CD14-positive monocyte (primary cell): ENCODE measurements around the gene TALDO1. TPM values are rescaled to one million over a fixed set of nuclear protein-coding genes. Genes with fewer than 3 reads are reported as not detected.

Experiments used
- DNase-seq, 3 donors: peaks; one replicate each; pipeline ENCODE4 v3.0.0-alpha.2; 2011 to 2022
- H2AFZ ChIP-seq: 2 replicates; pipeline ENCODE4 v1.6.0; 2012; ENCODE audit warnings: mild to moderate bottlenecking, low read depth, low read length, inconsistent platforms; ENCODE audit not compliant: insufficient read depth, poor library complexity, severe bottlenecking
- H3K27ac ChIP-seq, 2 donors: 1 replicate in 1 of 2; 2 replicates in 1 of 2; pipeline ENCODE4 v1.5.1; 2012 to 2013; ENCODE audit warnings: low read length in 2 of 2, control low read depth in 1 of 2, inconsistent platforms in 1 of 2, low read depth in 1 of 2, mild to moderate bottlenecking in 1 of 2
- H3K27me3 ChIP-seq, 2 donors: one replicate each; pipeline versions ENCODE4 v1.6.0 to v1.6.1; 2011 to 2013; ENCODE audit warnings: low read length in 2 of 2; ENCODE audit not compliant: control insufficient read depth in 2 of 2, insufficient read depth in 2 of 2
- H3K36me3 ChIP-seq, 2 donors: replicated peaks in 1 of 2; 1 replicate in 1 of 2; 2 replicates in 1 of 2; pipeline versions ENCODE4 v1.5.1 to v1.6.1; 2012 to 2013; ENCODE audit warnings: low read length in 2 of 2, control low read depth in 1 of 2, inconsistent platforms in 1 of 2, mild to moderate bottlenecking in 1 of 2; ENCODE audit not compliant: insufficient read depth in 2 of 2, control insufficient read depth in 1 of 2
- H3K4me1 ChIP-seq, 2 donors: 1 replicate in 1 of 2; 2 replicates in 1 of 2; pipeline versions ENCODE4 v1.5.1 to v1.6.1; 2012 to 2013; ENCODE audit warnings: low read length in 2 of 2, control low read depth in 1 of 2, inconsistent platforms in 1 of 2, mild to moderate bottlenecking in 1 of 2, moderate library complexity in 1 of 2; ENCODE audit not compliant: insufficient read depth in 2 of 2, control insufficient read depth in 1 of 2
- H3K4me2 ChIP-seq: replicated peaks from 2 replicates; pipeline ENCODE3; 2012; ENCODE audit warnings: low read length, moderate library complexity, mild to moderate bottlenecking; ENCODE audit not compliant: poor library complexity, severe bottlenecking; ENCODE audit errors: extremely low read depth
- H3K4me3 ChIP-seq, 3 experiments: fragments of 200-600 bp in 1 of 3; sonication (generic) in 1 of 3; replicated peaks in 1 of 3; 1 replicate in 2 of 3; 2 replicates in 1 of 3; pipeline ENCODE4 v1.5.1; 2011 to 2013; ENCODE audit warnings: low read length in 3 of 3, mild to moderate bottlenecking in 3 of 3, control low read depth in 2 of 3, low read depth in 2 of 3, inconsistent platforms in 1 of 3, moderate library complexity in 1 of 3
- H3K79me2 ChIP-seq: 2 replicates; pipeline ENCODE4 v1.6.0; 2012; ENCODE audit warnings: mild to moderate bottlenecking, control low read depth, inconsistent platforms, low read length, moderate library complexity; ENCODE audit not compliant: insufficient read depth
- H3K9ac ChIP-seq: 2 replicates; pipeline ENCODE4 v1.6.0; 2017; ENCODE audit warnings: low read length, mild to moderate bottlenecking; ENCODE audit not compliant: insufficient read depth, poor library complexity, severe bottlenecking
- H3K9me3 ChIP-seq, 2 donors: replicated peaks in 1 of 2; 1 replicate in 1 of 2; 2 replicates in 1 of 2; pipeline versions ENCODE4 v1.5.1 to v1.6.1; 2012 to 2013; ENCODE audit warnings: low read length in 2 of 2, control low read depth in 1 of 2; ENCODE audit not compliant: control insufficient read depth in 1 of 2, insufficient read depth in 1 of 2
- H4K20me1 ChIP-seq: 2 replicates; pipeline ENCODE4 v1.6.0; 2012; ENCODE audit warnings: mild to moderate bottlenecking, low read length, control low read depth, moderate library complexity; ENCODE audit not compliant: insufficient read depth
- H3K27ac Mint-ChIP-seq, 7 donors: one replicate each; pipeline ENCODE4 v1.8.0; 2020; ENCODE audit warnings: mild to moderate bottlenecking in 7 of 7, mixed read lengths in 7 of 7, moderate library complexity in 6 of 7, inconsistent platforms in 2 of 7
- H3K27me3 Mint-ChIP-seq, 3 donors: one replicate each; pipeline ENCODE4 v1.8.0; 2021 to 2022; ENCODE audit warnings: low read depth in 3 of 3, mild to moderate bottlenecking in 3 of 3, mixed read lengths in 3 of 3, moderate library complexity in 3 of 3, inconsistent platforms in 1 of 3
- H3K36me3 Mint-ChIP-seq, 2 donors: one replicate each; pipeline ENCODE4 v1.8.0; 2020; ENCODE audit warnings: mixed read lengths in 2 of 2, inconsistent platforms in 1 of 2, mild to moderate bottlenecking in 1 of 2
- H3K4me1 Mint-ChIP-seq: one replicate; pipeline ENCODE4 v1.8.0; 2020; ENCODE audit warnings: mild to moderate bottlenecking, mixed read lengths
- H3K4me3 Mint-ChIP-seq, 2 donors: one replicate each; pipeline ENCODE4 v1.8.0; 2020; ENCODE audit warnings: mild to moderate bottlenecking in 2 of 2, mixed read lengths in 2 of 2, moderate library complexity in 1 of 2
- H3K9me3 Mint-ChIP-seq, 7 donors: one replicate each; pipeline ENCODE4 v1.8.0; 2020 to 2022; ENCODE audit warnings: mixed read lengths in 7 of 7, mild to moderate bottlenecking in 6 of 7, moderate library complexity in 6 of 7, inconsistent platforms in 2 of 7
- WGBS: methylation state at CpG from one replicate; pipeline ENCODE4 v1.1.5; 2013; ENCODE audit warnings: missing lambda C conversion rate; ENCODE audit not compliant: insufficient coverage; 5-methylcytosine and 5-hydroxymethylcytosine counted together
- intact Hi-C, 2 donors: fragments of 100-400 bp; cut with micrococcal nuclease; formaldehyde crosslinking; loops; one replicate each; pipeline versions ENCODE4 v1.15.0 to v1.15.1; 2023
- polyA plus RNA-seq, 3 donors: library from polyadenylated mRNA; depleted of rRNA in 1 of 3; unstranded in 2 of 3; stranded (reverse) in 1 of 3; fragments of 300-500 nt in 2 of 3; fragments of >200 nt in 1 of 3; fragmentation: Illumina TruSeq in 2 of 3; gene quantifications; 1 replicate in 2 of 3; 2 replicates in 1 of 3; pipeline ENCODE4 v1.2.3, GENCODE V29; 2012 to 2021
- TF ChIP-seq, protein P1 (sequence below): fragments of 200-600 bp; IDR thresholded peaks from one replicate; pipeline ENCODE4 v1.8.0; 2022; ENCODE audit warnings: antibody characterized with exemption, mild to moderate bottlenecking

TALDO1 gene
- polyA plus RNA-seq, 3 donors = 502 to 1,249 (median 1,224) TPM

DNA sequence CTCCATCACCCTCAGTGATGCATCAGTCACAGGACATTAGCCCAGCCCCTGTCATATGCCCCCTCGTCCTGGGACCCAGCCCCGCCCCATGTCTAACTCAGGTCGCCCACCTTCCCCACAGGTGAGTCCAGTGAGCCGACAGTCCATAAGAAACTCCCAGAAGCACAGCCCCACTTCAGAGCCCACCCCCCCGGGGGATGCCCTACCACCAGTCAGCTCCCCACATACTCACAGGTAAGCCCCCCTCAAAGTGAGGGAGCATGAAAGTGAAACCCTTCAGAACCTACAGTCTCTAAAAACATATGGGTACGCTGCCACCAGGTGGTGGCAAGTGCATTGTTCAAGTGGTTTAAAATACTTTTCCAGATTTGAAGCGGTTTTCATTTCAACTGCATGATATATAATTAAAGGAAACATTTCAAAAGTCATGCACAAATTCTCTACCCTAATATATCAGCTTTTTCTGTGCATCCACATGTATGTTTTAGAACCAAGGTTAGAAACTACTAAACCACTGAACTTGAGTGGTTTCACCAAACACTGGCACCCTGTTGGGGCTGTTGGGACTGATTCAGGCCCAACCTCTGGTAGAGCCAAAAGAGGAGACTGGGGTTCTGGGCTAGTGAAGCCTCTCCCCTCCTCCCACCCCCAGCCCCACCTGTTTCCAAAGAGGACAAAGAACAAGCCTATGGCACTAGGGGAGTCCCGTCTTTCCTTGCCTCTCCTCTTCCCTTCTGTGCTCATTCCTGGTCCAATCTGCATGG, 24.0 kb upstream of the TALDO1 start:
- intact Hi-C loops = loop anchor here (1.0 to 5.0 kb wide), 4 partner anchors 61 to 171 kb away; no protein-coding TSS in a partner anchor
- Histone ChIP-seq H3K4me3 (peak overlapping the region in 1 of 3 experiments; percentile 46), H4K20me1 (no peaks in the 10 kb centered on the region), H3K9me3 (peaks cover 0 to 5% of the 10 kb centered on the region in 2 donors), H3K27ac (no peak overlapping the region), H3K4me2 (peak overlapping the region; percentile 57), H3K4me1 (peaks cover 34 to 54% of the 10 kb centered on the region in 2 donors), H3K9ac (no peak overlapping the region), H3K79me2 (no peaks in the 10 kb centered on the region), H3K27me3 (peaks cover 8 to 67% of the 10 kb centered on the region in 2 donors), H3K36me3 (no peaks in the 10 kb centered on the region), H2AFZ (no peak overlapping the region)
- Mint-ChIP-seq H3K9me3 (peaks cover 0 to 26% (median 4%) of the 10 kb centered on the region in 7 donors), H3K36me3 (peaks cover 0 to 1% of the 10 kb centered on the region in 2 donors), H3K27me3 (peaks cover 44 to 87% (median 65%) of the 10 kb centered on the region in 3 donors), H3K4me1 (peaks cover 16% of the 10 kb centered on the region), H3K27ac (peak overlapping the region in 1 of 7 donors; percentile 43), H3K4me3 (peak overlapping the region; percentile 61 to 86)
- TF ChIP-seq, protein P1, sequence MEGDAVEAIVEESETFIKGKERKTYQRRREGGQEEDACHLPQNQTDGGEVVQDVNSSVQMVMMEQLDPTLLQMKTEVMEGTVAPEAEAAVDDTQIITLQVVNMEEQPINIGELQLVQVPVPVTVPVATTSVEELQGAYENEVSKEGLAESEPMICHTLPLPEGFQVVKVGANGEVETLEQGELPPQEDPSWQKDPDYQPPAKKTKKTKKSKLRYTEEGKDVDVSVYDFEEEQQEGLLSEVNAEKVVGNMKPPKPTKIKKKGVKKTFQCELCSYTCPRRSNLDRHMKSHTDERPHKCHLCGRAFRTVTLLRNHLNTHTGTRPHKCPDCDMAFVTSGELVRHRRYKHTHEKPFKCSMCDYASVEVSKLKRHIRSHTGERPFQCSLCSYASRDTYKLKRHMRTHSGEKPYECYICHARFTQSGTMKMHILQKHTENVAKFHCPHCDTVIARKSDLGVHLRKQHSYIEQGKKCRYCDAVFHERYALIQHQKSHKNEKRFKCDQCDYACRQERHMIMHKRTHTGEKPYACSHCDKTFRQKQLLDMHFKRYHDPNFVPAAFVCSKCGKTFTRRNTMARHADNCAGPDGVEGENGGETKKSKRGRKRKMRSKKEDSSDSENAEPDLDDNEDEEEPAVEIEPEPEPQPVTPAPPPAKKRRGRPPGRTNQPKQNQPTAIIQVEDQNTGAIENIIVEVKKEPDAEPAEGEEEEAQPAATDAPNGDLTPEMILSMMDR = peak; percentile 85
- peak; percentile 44 to 61 (median 57) for DNase-seq
- WGBS = 61% methylated on average over 5 of the region's 8 CpGs

DNA sequence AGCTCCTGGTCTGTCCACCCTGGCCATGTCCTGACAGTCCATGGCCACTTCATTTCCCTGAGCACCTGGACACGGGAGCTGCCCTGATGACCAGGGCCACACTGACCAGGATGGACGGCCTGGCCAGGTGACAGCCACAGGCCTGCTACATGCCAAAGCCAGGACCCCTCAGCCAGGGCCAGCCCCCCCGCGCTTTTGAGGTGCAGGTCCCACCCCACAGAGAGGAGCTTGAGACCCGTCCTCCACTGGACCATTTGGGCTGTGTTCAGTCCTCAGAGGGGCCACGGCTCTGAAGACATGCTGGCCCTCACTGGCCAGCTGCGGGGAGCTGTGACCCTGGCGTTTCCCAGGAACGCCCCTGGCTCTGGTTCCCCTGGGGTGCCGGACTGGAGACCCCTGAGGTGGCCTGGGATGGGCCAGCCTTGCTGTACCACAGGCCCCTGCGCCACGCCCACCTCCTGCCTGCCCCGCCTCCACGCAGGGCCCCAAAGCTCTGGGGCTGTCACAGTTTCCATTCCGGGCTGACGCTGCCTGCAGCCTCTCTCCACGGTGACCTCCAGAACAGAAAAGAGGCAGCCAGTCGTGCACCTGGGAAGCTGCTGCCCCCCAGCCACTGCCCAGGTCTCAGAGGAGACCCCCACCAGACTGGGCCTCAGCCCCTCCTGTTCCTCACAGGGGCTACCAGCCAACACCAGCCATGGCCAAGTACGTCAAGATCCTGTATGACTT, 23.1 kb upstream of the TALDO1 start:
- peaks cover 0 to 5% of the 10 kb centered on the region in 2 donors for H3K9me3 ChIP-seq
- Mint-ChIP-seq H3K4me3 (peak overlapping the region in 1 of 2 donors; percentile 73), H3K36me3 (peaks cover 0 to 1% of the 10 kb centered on the region in 2 donors), H3K9me3 (peaks cover 0 to 26% (median 4%) of the 10 kb centered on the region in 7 donors), H3K4me1 (peaks cover 21% of the 10 kb centered on the region), H3K27ac (no peak overlapping the region), H3K27me3 (peaks cover 38 to 84% (median 57%) of the 10 kb centered on the region in 3 donors)
- no peak overlapping the region for H3K4me2 ChIP-seq
- intact Hi-C loops = loop anchor here in 1 of 2 donors (5.0 kb wide), 1 partner anchor 62 kb away; no protein-coding TSS in a partner anchor
- WGBS = 87% methylated on average over 18 of the region's 19 CpGs
- H3K4me1 ChIP-seq = peaks cover 42 to 64% of the 10 kb centered on the region in 2 donors
- no peak overlapping the region for H3K4me3 ChIP-seq
- TF ChIP-seq, protein P1 = no peak
- no peak overlapping the region for H2AFZ ChIP-seq
- peaks cover 8 to 65% of the 10 kb centered on the region in 2 donors for H3K27me3 ChIP-seq
- no peak for DNase-seq
- H3K79me2 ChIP-seq = no peaks in the 10 kb centered on the region
- no peak overlapping the region for H3K9ac ChIP-seq
- H4K20me1 ChIP-seq = no peaks in the 10 kb centered on the region
- H3K27ac ChIP-seq = no peak overlapping the region
- H3K36me3 ChIP-seq = no peaks in the 10 kb centered on the region
